ENCODE results near the gene ATAD3C.
"Not testable (repeated sequence)": the region's sequence is repeated elsewhere in the genome, so short reads cannot be mapped to it uniquely, and the experiment has no call there.

ATAD3C gene

GRCh38 chr1:1425753-1426495 lies 23.6 kb upstream of the ATAD3C start:
- no peak for FAIRE-seq
- peak; percentile 36 for DNase-seq (ENCODE audit: insufficient read length, low spot score)
- TF ChIP-seq POU2F2 (IDR thresholded peaks at IDR 0.05; ENCODE audit: low read depth, low read length) = no peak
- no peak for TF ChIP-seq TAF1 (IDR thresholded peaks at IDR 0.05; ENCODE audit: low read depth, low read length)
- TF ChIP-seq SPI1 (IDR thresholded peaks at IDR 0.05; ENCODE audit: low read depth, low read length) = no peak
- no peak for TF ChIP-seq POLR2AphosphoS5 (IDR thresholded peaks at IDR 0.05; ENCODE audit: low read depth, low read length)
- TF ChIP-seq POLR2A (IDR thresholded peaks at IDR 0.05; ENCODE audit: low read depth, low read length) = no peak
- TF ChIP-seq PAX5 (IDR thresholded peaks at IDR 0.05; ENCODE audit: insufficient read depth, low read length, severe bottlenecking) = no peak

GRCh38 chr1:1426496-1427105 lies 22.9 kb upstream of the ATAD3C start:
- DNase-seq (ENCODE audit: insufficient read length, low spot score) (no peak), FAIRE-seq (no peak)
- TF ChIP-seq POU2F2 (IDR thresholded peaks at IDR 0.05; ENCODE audit: low read depth, low read length) (no peak), PAX5 (IDR thresholded peaks at IDR 0.05; ENCODE audit: insufficient read depth, low read length, severe bottlenecking) (no peak), POLR2A (IDR thresholded peaks at IDR 0.05; ENCODE audit: low read depth, low read length) (no peak)

- peak; percentile 39 for DNase-seq (ENCODE audit: insufficient read length, low spot score)
- FAIRE-seq = peak; percentile 48
- TF ChIP-seq POLR2A (IDR thresholded peaks at IDR 0.05; ENCODE audit: low read depth, low read length) (no peak), SPI1 (IDR thresholded peaks at IDR 0.05; ENCODE audit: low read depth, low read length) (no peak), TAF1 (IDR thresholded peaks at IDR 0.05; ENCODE audit: low read depth, low read length) (no peak), PAX5 (IDR thresholded peaks at IDR 0.05; ENCODE audit: insufficient read depth, low read length, severe bottlenecking) (no peak), POLR2AphosphoS5 (IDR thresholded peaks at IDR 0.05; ENCODE audit: low read depth, low read length) (no peak), POU2F2 (IDR thresholded peaks at IDR 0.05; ENCODE audit: low read depth, low read length) (no peak)
Measured at GRCh38 chr1:1427106-1427819, 22.2 kb upstream of the ATAD3C start.

GRCh38 chr1:1427820-1428148 lies 21.7 kb upstream of the ATAD3C start:
- no peak for FAIRE-seq
- no peak for DNase-seq (ENCODE audit: insufficient read length, low spot score)
- no peak for TF ChIP-seq SPI1 (IDR thresholded peaks at IDR 0.05; ENCODE audit: low read depth, low read length)
- TF ChIP-seq POLR2A (IDR thresholded peaks at IDR 0.05; ENCODE audit: low read depth, low read length) = no peak
- no peak for TF ChIP-seq POU2F2 (IDR thresholded peaks at IDR 0.05; ENCODE audit: low read depth, low read length)

GRCh38 chr1:1428174-1428573 lies 21.3 kb upstream of the ATAD3C start:
- DNase-seq (ENCODE audit: insufficient read length, low spot score) (no peak), FAIRE-seq (no peak)
- TF ChIP-seq SPI1 (IDR thresholded peaks at IDR 0.05; ENCODE audit: low read depth, low read length) = no peak
- no peak for TF ChIP-seq POLR2AphosphoS5 (IDR thresholded peaks at IDR 0.05; ENCODE audit: low read depth, low read length)
- no peak for TF ChIP-seq POLR2A (IDR thresholded peaks at IDR 0.05; ENCODE audit: low read depth, low read length)
- TF ChIP-seq TAF1 (IDR thresholded peaks at IDR 0.05; ENCODE audit: low read depth, low read length) = no peak
- TF ChIP-seq PAX5 (IDR thresholded peaks at IDR 0.05; ENCODE audit: insufficient read depth, low read length, severe bottlenecking) = no peak
- TF ChIP-seq POU2F2 (IDR thresholded peaks at IDR 0.05; ENCODE audit: low read depth, low read length) = no peak

GRCh38 chr1:1428967-1429366 lies 20.5 kb upstream of the ATAD3C start:
- not testable (repeated sequence) for DNase-seq (ENCODE audit: insufficient read length, low spot score); FAIRE-seq

- FAIRE-seq (no peak), DNase-seq (ENCODE audit: insufficient read length, low spot score) (no peak)
- no peak for TF ChIP-seq SPI1 (IDR thresholded peaks at IDR 0.05; ENCODE audit: low read depth, low read length)
- no peak for TF ChIP-seq POLR2AphosphoS5 (IDR thresholded peaks at IDR 0.05; ENCODE audit: low read depth, low read length)
- no peak for TF ChIP-seq PAX5 (IDR thresholded peaks at IDR 0.05; ENCODE audit: insufficient read depth, low read length, severe bottlenecking)
- no peak for TF ChIP-seq TAF1 (IDR thresholded peaks at IDR 0.05; ENCODE audit: low read depth, low read length)
- no peak for TF ChIP-seq POLR2A (IDR thresholded peaks at IDR 0.05; ENCODE audit: low read depth, low read length)
- no peak for TF ChIP-seq POU2F2 (IDR thresholded peaks at IDR 0.05; ENCODE audit: low read depth, low read length)
Measured at GRCh38 chr1:1429671-1430073, 19.8 kb upstream of the ATAD3C start.

- no peak for FAIRE-seq
Measured at GRCh38 chr1:1430114-1430982, 19.1 kb upstream of the ATAD3C start.

More at GRCh38 chr1:1430114-1430982, 19.1 kb upstream of the ATAD3C start:
- no peak for DNase-seq (ENCODE audit: insufficient read length, low spot score)
- no peak for TF ChIP-seq POU2F2 (IDR thresholded peaks at IDR 0.05; ENCODE audit: low read depth, low read length)
- TF ChIP-seq POLR2AphosphoS5 (IDR thresholded peaks at IDR 0.05; ENCODE audit: low read depth, low read length) = no peak
- TF ChIP-seq POLR2A (IDR thresholded peaks at IDR 0.05; ENCODE audit: low read depth, low read length) = no peak
- no peak for TF ChIP-seq TAF1 (IDR thresholded peaks at IDR 0.05; ENCODE audit: low read depth, low read length)
- no peak for TF ChIP-seq SPI1 (IDR thresholded peaks at IDR 0.05; ENCODE audit: low read depth, low read length)
- TF ChIP-seq PAX5 (IDR thresholded peaks at IDR 0.05; ENCODE audit: insufficient read depth, low read length, severe bottlenecking) = no peak

Measured in GM12891 (cell line).